Progenitor cell of endocrine pancreas (in vitro differentiated cells): ENCODE results near the gene TANC1. TPM values are rescaled to one million over a fixed set of nuclear protein-coding genes. Genes with fewer than 3 reads are reported as not detected.

Experiments used
- DNase-seq: peaks from one replicate; pipeline ENCODE4 v3.0.0; 2021; ENCODE audit warnings: low spot score; ENCODE audit not compliant: unreplicated experiment
- H3K27ac Mint-ChIP-seq: 2 replicates; pipeline ENCODE4 v1.8.0; 2021; ENCODE audit warnings: mild to moderate bottlenecking, moderate library complexity, mixed read lengths
- H3K27me3 Mint-ChIP-seq: 2 replicates; pipeline ENCODE4 v1.8.0; 2021; ENCODE audit warnings: mixed read lengths
- H3K36me3 Mint-ChIP-seq: 2 replicates; pipeline ENCODE4 v1.8.0; 2022; ENCODE audit warnings: mixed read lengths; ENCODE audit not compliant: insufficient read depth
- H3K4me1 Mint-ChIP-seq: 2 replicates; pipeline ENCODE4 v1.8.0; 2021; ENCODE audit warnings: low read depth, mixed read lengths
- H3K4me3 Mint-ChIP-seq: 2 replicates; pipeline ENCODE4 v1.8.0; 2021; ENCODE audit warnings: low read depth, mild to moderate bottlenecking, moderate library complexity, mixed read lengths
- H3K9me3 Mint-ChIP-seq: 2 replicates; pipeline ENCODE4 v1.8.0; 2021; ENCODE audit warnings: low read depth, mixed read lengths
- CTCF ChIP-seq: fragments of 200-600 bp; sonication (generic); IDR thresholded peaks from one replicate; pipeline ENCODE4 v1.5.0; 2021; ENCODE audit warnings: antibody characterized with exemption, mild to moderate bottlenecking; ENCODE audit not compliant: unreplicated experiment
- total RNA-seq: library from RNA; stranded (reverse); gene quantifications from 2 replicates; pipeline ENCODE4 v1.2.1, GENCODE V29; 2021

The TANC1 gene
- total RNA-seq, 1 donor from 2014 or later: 29.8 TPM

- DNase-seq: no peak
- H3K4me1 Mint-ChIP-seq: no peaks in the 10 kb centered on the region
- no peaks in the 10 kb centered on the region for H3K9me3 Mint-ChIP-seq
- peaks cover 17% of the 10 kb centered on the region for H3K36me3 Mint-ChIP-seq
- H3K27ac Mint-ChIP-seq: no peak overlapping the region
- no peaks in the 10 kb centered on the region for H3K27me3 Mint-ChIP-seq
- no peak for TF ChIP-seq CTCF
- H3K4me3 Mint-ChIP-seq: no peak overlapping the region
Measured at GRCh38 chr2:159232456-159233170, 264.2 kb downstream of the TANC1 start.

- peaks cover 18% of the 10 kb centered on the region for H3K36me3 Mint-ChIP-seq
- H3K9me3 Mint-ChIP-seq: no peaks in the 10 kb centered on the region
- DNase-seq: no peak
- no peak overlapping the region for H3K4me3 Mint-ChIP-seq
- TF ChIP-seq CTCF: no peak
- H3K27ac Mint-ChIP-seq: no peak overlapping the region
- H3K27me3 Mint-ChIP-seq: no peaks in the 10 kb centered on the region
- no peaks in the 10 kb centered on the region for H3K4me1 Mint-ChIP-seq
Measured at GRCh38 chr2:159234868-159235267, 266.4 kb downstream of the TANC1 start.

GRCh38 chr2:159243529-159243928, 275.1 kb downstream of the TANC1 start:
- Mint-ChIP-seq H3K27me3 (no peaks in the 10 kb centered on the region), H3K36me3 (peaks cover 54% of the 10 kb centered on the region), H3K4me1 (peaks cover 3% of the 10 kb centered on the region), H3K9me3 (peaks cover 6% of the 10 kb centered on the region), H3K4me3 (no peak overlapping the region), H3K27ac (peak overlapping the region; percentile 36)
- DNase-seq: no peak
- TF ChIP-seq CTCF: no peak

- Mint-ChIP-seq H3K9me3 (peaks cover 6% of the 10 kb centered on the region), H3K27ac (no peak overlapping the region), H3K27me3 (no peaks in the 10 kb centered on the region), H3K4me1 (peaks cover 3% of the 10 kb centered on the region), H3K36me3 (peaks cover 47% of the 10 kb centered on the region), H3K4me3 (no peak overlapping the region)
- no peak for DNase-seq
- no peak for TF ChIP-seq CTCF
Measured at GRCh38 chr2:159246325-159246988, 278.0 kb downstream of the TANC1 start.

GRCh38 chr2:159249990-159250715, 281.7 kb downstream of the TANC1 start:
- H3K9me3 Mint-ChIP-seq: peaks cover 6% of the 10 kb centered on the region
- DNase-seq: no peak
- H3K36me3 Mint-ChIP-seq: peaks cover 30% of the 10 kb centered on the region

More at GRCh38 chr2:159249990-159250715, 281.7 kb downstream of the TANC1 start:
- H3K4me3 Mint-ChIP-seq: no peak overlapping the region
- no peaks in the 10 kb centered on the region for H3K4me1 Mint-ChIP-seq
- no peaks in the 10 kb centered on the region for H3K27me3 Mint-ChIP-seq
- TF ChIP-seq CTCF: no peak
- no peak overlapping the region for H3K27ac Mint-ChIP-seq
